ENCODE data around the gene MACROD1.

MACROD1 gene

DNA sequence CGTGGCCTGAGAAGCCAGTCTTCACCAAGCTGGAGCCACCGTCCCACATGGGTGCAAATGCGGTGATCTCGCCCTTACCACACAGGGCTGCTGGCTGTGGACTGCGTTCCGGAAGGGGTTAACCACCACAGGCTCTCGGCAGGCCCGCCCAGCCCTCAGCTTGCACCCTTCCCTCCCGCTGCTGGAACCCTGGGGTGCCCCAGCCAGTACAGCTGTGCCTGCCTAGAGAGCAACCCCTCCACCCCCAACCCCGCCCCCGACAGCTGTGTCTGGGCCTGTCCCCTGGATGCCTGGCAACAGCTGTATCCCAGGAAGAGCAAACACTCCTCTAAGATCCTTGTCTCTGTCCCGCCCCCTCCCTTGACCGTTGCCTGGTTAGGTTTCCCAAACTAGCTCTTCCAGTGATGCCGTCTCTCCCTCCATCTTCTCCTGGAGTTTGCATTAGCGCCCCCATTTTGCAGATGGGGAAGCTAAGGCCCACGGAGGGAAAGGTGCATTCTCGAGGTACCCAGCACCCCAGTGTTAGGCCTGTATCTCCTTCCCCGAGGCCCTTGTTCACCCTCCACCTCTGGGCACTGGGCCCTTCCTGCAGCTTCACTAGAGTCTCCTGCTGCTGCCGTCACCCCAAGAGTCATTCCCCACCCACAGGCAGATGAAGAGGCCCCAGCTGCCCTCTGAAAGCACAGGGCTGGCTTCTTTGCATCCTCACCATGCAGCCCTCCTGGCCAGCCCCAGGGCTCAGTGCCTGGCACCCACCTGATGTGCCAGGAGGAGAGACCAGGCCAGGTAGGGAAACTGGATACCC lies 204.1 kb downstream of the MACROD1 start:
- no peak for DNase-seq (ENCODE audit: extremely low read depth, low read depth)

DNA sequence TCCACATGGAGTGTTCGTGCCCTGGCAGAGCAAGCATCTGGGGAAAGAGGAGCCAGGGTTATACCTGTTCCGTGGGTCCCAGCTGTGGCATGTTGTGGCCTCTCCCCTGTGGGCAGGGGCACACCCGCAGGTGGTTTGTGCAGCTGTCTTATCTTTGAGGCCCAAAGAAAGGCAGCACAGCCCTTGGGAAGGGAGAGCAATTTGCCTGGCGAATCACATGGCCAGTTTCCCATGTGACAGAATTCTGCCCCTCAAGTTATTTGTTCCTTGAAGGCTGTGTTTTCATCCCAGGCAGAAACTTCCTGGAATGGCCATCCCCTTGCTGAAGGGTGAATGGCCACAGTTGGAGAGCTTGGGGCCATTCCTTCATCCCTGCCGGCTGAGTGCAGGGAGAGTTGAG lies 207.9 kb downstream of the MACROD1 start:
- DNase-seq (ENCODE audit: extremely low read depth, low read depth): no peak
- no peak overlapping the region for H3K4me3 ChIP-seq (replicated peaks; ENCODE audit: low read depth, low read length)
- TF ChIP-seq, protein P1, sequence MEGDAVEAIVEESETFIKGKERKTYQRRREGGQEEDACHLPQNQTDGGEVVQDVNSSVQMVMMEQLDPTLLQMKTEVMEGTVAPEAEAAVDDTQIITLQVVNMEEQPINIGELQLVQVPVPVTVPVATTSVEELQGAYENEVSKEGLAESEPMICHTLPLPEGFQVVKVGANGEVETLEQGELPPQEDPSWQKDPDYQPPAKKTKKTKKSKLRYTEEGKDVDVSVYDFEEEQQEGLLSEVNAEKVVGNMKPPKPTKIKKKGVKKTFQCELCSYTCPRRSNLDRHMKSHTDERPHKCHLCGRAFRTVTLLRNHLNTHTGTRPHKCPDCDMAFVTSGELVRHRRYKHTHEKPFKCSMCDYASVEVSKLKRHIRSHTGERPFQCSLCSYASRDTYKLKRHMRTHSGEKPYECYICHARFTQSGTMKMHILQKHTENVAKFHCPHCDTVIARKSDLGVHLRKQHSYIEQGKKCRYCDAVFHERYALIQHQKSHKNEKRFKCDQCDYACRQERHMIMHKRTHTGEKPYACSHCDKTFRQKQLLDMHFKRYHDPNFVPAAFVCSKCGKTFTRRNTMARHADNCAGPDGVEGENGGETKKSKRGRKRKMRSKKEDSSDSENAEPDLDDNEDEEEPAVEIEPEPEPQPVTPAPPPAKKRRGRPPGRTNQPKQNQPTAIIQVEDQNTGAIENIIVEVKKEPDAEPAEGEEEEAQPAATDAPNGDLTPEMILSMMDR (IDR thresholded peaks at IDR 0.05; ENCODE audit: low read depth, low read length, missing control alignments): no peak

More for the DNA sequence above, 204.1 kb downstream of the MACROD1 start:
- TF ChIP-seq, protein P1 (IDR thresholded peaks at IDR 0.05; ENCODE audit: low read depth, low read length, missing control alignments): no peak
- H3K4me3 ChIP-seq (replicated peaks; ENCODE audit: low read depth, low read length): no peak overlapping the region

DNA sequence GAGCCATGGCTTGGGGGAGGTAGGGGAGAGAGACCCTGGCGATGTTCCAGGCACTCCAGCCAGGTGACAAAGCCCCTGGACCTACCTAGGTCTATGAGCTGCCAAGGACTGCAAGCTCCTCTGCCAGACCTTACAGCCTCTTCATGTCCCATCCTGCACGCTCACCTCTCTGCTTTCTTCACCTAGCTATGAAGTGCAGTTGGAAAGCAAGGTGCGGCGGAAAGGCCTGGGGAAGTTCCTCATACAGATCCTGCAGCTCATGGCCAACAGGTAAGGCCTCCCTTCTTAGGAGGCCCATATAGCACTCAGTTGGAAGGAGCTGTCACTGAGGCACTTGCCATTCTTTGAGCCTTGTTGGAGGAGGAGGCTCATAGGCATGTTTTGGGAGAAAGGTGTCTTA lies 213.3 kb downstream of the MACROD1 start:
- TF ChIP-seq, protein P1 (IDR thresholded peaks at IDR 0.05; ENCODE audit: low read depth, low read length, missing control alignments): no peak
- H3K4me3 ChIP-seq (replicated peaks; ENCODE audit: low read depth, low read length): no peak overlapping the region
- DNase-seq (ENCODE audit: extremely low read depth, low read depth): no peak

DNA sequence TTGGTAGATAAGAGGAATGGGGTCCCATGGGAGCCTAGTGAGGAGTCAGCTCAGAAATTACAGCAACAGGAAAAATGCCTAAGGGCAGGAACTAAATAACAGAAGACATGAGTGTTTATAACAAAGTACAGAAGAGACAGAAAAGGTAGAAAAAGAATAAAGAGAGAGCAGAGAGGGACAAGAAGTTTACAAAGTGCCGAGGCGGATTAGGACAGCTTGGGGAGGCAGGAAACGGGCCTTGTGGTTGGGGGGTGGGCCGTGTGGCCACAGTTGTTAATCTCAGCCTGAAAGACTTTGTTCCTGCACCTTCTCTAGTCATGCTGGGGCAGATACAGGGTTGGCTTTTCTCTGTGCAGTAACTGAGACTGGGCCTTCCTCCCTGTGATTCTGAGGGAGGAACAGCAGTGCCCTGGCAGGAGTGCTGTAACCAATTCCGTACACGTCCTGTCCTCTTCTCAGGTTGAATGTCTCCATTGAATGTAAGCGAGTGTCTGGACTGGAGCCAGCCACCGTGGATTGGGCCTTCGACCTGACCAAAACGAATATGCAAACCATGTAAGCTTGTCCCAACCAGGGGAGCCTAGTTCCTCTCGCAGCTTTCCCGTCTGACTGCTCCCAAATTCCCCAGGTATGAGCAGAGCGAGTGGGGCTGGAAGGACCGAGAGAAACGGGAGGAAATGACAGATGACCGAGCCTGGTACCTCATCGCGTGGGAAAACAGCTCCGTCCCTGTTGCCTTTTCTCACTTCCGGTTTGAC lies 214.0 kb downstream of the MACROD1 start:
- DNase-seq (ENCODE audit: extremely low read depth, low read depth): no peak
- no peak overlapping the region for H3K4me3 ChIP-seq (replicated peaks; ENCODE audit: low read depth, low read length)
- TF ChIP-seq, protein P1 (IDR thresholded peaks at IDR 0.05; ENCODE audit: low read depth, low read length, missing control alignments): no peak
